Measurements from ENCODE around the gene AK8.

AK8 gene

DNA sequence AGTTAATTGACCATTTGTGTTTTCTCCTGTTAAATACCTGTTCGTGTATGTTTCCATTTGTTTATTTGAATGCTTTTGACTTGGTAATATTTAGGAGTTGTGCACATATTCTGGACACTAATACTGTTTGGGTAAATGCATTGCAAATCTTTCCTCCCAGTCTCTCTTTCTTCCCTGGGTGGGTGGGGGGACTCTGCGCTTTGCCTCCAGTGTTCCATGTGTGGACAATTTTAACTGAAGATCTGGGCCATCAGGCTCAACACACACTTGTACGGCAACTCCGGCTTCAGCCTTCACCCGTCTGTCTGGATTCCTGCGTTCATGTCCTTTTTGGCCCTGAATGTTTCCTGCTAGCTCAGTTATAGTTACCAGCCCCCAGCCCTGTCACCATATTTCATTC is 167.8 kb downstream of the AK8 start:
- no peak for DNase-seq

DNA sequence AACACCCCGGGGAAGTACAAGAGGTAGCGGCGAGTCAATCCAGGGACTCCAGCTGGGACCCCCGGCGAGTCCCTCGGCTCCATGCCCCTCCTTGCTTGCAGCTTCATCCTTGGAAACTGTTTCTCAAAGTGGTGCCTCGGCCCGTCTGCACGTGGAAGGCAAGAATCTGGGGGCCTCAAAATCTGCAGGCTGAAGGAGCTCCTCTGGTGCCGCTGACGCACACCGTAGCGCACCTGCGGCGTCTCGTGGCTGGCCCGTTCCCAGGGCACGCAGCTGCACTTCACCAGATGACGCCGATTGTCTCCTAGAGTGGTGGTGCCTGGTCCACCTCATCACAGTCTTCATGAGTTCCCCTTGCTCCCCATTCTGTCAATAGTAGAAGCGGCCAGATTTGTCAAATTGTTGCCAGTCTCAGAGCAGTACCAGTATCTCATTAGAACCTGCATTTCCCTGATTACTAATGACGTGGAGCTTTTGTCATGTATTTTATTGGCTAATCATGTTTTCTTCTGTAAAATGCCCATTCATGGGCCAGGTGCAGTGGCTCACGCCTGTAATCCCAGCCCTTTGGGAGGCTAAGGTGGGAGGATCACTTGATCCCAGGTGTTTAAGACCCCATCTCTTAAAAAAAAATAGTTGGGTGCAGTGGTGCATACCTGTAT is 169.2 kb downstream of the AK8 start:
- DNase-seq, result no peak

DNA sequence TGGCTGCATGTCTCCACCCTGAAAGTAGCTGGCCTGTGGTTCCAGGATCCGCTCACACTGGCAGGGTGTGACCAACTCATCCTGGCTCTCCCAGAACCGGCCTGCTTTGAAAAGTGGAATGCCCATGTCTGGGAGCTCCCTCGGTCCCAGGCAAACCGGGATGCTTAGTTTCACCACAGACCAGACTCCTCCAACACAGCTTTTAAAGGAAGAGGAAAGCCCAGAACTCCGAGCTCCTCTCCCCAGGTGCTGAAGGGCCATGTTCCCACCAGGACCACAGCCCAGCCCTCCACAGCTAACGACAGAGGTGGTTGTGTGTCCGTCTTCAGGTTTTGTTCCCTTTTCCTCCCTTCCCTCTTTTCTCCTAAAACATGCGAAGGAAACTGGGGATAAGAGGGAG is 169.8 kb downstream of the AK8 start:
- DNase-seq, result no peak

DNA sequence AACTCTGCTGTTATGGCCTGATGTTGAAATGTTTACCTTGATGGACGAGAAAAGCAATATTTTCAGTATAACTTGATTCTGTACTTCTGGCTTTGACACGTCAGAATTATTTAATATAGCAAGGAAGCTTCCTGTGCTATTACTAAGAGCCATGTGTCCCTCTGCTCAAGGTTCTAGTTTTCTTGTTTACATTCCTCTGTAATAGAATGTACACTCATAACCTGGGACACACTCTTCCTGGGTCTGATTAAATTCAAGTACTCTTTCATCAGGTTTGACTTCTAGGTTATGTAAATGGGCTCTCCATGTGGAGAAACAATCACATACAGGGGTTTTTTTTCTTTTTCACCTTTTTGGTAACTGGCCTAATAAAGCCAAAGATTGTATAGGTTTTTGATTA is 174.7 kb downstream of the AK8 start:
- no peak for DNase-seq

DNA sequence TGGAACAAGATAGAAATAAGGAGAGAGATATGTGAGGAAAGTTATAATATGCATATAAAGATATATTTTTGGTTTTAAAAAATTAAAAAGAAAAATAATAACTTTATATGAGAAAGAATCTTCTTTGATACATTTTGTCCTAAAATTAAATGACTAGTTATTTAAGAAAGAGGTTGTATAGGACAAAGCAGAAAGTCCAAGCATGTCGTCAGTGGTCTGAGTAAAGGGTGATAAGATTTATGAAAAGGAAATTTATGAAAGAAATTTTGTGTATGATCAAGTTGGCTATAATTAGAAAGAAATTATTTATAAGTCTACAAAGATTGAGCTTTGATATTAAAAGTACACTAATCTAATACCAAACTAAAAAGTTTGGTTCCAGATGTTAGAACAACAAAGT is 175.8 kb downstream of the AK8 start:
- DNase-seq, result no peak

DNA sequence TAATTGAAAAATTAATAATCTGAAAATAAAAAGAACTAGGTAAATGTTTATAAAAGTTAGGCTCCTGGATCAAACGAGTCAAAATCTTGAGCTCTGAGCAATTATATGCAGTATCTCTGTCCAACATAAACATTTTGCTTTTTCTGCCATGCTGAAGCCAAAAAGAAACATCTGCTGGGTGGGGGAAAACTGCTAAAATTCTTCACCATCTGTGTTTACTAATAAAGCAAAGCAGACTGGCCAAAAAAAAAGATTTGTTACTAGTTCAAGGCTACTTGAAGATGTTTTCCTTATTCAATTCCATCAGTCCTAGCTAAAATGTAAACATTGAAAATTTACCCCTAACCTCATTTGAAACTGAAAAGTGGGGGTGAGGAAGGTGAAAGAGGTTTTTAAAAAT is 178.1 kb downstream of the AK8 start:
- no peak for DNase-seq

DNA sequence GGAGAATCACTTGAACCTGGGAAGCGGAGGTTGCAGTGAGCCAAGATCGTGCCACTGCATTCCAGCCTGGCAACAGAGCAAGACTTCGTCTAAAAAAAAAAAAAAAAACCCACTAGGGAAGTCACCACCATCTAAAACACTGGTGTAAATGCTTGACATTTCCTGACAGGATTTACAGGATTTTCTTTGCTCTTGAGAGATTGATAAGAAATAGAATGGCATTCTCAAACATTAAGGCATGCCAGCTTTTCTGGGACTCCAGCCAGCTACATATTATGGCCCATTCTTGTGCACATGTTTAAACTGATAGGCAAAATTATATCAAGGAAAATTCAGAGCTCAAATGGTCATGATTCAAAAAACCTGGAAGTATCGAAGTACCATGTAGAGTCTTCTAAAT is 179.1 kb downstream of the AK8 start:
- no peak for DNase-seq

DNA sequence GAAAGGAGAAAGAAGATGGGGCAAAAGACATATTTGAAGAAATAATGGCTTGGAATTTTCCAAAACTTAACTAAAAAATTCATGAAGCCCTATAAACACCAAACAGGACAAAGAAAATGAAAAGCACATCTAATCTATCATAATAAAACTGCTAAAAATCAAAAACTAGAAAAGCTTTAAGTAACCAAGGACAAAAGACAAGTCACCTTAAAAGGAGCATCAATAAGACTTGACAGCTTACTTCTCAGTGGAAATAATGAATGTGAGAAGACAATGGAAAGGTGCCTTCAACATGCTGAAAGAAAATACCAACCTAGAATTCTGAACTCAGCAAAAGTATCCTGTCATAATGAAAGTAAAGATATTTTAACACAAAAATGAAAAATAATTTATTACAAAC is 180.9 kb downstream of the AK8 start:
- no peak for DNase-seq

DNA sequence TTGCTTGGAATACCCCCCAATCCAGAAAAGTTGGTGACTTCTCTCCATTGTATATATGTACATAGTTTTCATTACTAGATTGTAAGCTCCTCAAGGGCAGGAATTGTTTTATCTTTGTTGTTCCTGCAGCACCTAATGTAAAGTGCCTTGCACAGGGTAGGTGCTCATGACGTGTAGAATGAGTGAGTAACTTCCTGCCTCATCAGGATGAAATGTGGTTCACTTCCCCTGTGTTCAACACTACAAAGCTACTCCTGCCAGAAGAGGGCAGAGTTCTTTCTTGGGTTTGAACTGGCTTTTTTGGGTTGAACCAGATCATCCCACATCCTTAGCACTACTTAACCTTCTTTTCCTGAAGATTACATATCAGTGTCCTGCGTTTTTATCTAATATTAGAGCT is 183.9 kb downstream of the AK8 start:
- no peak for DNase-seq

DNA sequence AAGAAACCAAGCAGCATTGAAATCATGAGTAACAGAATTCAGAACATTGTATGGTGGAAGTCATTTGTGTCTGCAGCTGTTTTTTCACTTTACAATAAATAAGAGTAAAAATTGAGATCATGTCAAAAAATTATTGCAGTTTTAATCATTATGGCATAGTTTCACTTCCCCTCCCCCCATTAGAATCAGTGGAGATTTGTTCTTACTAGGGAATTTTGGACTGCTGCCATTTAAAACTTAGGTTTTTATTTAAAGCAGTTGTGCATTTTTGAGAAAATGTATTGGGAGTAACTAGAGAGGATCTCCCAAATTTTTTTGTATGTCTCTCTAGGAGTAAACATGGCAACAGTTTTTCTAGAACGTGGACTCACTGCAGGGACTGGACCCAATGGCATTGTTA is 187.4 kb downstream of the AK8 start:
- no peak for DNase-seq

DNA sequence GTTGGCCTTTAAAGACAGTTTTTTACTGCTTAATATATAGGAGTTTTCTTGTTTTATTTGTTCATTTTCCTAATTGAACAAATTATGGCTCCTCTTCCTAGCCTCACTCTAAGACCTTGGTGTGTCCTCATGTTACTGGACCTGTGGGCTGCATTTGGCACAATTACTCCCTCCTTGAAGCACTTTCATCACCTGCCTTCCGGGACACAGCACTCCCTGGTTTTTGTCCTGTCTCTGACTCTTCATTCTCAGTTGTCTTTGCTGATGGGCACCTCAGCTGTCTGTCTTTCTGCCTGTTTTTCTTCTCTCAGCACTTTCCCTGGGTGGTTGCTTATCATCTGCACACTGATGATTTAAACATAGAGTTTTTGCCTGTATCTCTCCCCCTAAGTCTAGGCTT is 194.2 kb downstream of the AK8 start:
- no peak for DNase-seq

DNA sequence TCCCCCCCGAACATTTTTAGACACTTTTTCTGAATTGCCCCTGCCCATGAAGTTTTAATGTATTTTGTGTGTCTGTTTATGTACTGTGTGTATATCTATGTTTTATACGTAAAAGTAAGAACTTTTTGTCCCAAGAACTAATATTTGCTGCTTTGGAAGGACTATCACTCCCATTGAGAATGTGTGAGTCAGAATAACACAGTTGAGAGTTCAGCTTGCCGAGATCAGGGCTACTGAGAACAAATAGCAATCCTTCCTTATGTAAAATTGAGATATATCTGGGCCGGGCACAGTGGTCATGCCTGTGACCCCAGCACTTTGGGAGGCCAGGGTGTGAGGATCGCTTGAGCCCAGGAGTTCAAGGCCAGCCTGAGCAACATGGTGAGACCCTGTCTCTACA is 196.5 kb downstream of the AK8 start:
- no peak for DNase-seq

DNA sequence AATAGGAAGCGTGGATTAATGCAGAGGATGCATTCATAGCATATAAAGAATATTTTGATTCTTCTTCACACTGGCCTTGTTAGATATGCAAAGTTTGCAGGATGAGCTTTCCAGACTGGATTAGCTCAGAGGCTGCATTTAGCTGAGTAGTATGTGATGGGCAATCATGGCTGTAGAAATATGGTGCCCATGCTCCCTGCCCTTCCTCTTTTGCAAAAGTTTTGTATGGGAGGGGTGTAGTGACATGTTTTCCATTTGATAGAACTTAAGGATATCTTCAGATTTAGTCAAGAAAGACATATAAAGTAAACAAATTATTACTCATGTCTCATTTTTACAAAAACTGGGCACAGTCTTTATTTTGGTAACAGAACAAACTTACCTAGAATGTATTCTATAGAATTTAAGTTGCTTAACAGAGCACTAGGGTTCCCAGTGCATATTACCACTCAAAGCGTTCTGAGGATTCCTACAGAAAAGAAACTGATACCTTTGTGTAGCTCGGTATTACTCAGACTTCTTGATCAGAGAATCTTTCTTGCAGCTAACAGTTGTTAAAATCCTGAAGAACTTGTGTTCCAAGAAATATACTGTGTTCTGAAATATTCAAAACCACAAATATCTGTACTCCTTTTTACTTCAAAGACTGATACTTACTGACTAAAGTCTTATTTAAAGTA is 198.0 kb downstream of the AK8 start:
- DNase-seq, result no peak

DNA sequence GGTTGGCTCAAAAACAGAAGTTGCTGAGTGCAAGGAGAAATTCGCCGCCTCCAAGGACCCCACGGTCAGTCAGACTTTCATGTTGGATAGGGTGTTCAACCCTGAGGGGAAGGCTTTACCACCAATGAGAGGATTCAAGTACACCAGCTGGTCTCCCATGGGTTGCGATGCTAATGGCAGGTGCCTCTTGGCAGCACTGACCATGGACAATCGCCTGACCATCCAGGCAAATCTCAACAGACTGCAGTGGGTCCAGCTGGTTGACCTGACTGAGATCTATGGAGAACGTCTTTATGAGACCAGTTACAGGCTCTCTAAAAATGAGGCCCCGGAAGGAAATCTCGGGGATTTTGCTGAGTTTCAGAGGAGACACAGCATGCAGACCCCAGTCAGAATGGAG is 200.1 kb downstream of the AK8 start:
- DNase-seq, result no peak

Data from activated CD4-positive, CD25-positive, alpha-beta regulatory T cell (primary cell).